Activated naive CD4-positive, alpha-beta T cell treated with anti-CD3 and anti-CD28 coated beads, Interleukin-2, amount 50 U/mL, for 24 hours (primary cell): ENCODE results near the gene ARHGEF28.

Experiments
- H3K27ac Mint-ChIP-seq: one replicate; pipeline ENCODE4 v1.8.0; 2021; ENCODE audit warnings: mild to moderate bottlenecking, mixed read lengths
- H3K27me3 Mint-ChIP-seq: one replicate; pipeline ENCODE4 v1.8.0; 2021; ENCODE audit warnings: mixed read lengths
- H3K36me3 Mint-ChIP-seq: one replicate; pipeline ENCODE4 v1.8.0; 2021; ENCODE audit warnings: mixed read lengths
- H3K4me1 Mint-ChIP-seq: one replicate; pipeline ENCODE4 v1.8.0; 2021; ENCODE audit warnings: mixed read lengths
- H3K4me3 Mint-ChIP-seq: one replicate; pipeline ENCODE4 v1.8.0; 2021; ENCODE audit warnings: mild to moderate bottlenecking, mixed read lengths
- H3K9me3 Mint-ChIP-seq: one replicate; pipeline ENCODE4 v1.8.0; 2021; ENCODE audit warnings: mixed read lengths

ARHGEF28 gene

GRCh38 chr5:73637565-73637964, 11.6 kb downstream of the ARHGEF28 start:
- no peak overlapping the region for H3K27ac Mint-ChIP-seq
- peaks cover 21% of the 10 kb centered on the region for H3K27me3 Mint-ChIP-seq
- H3K36me3 Mint-ChIP-seq: no peaks in the 10 kb centered on the region
- no peaks in the 10 kb centered on the region for H3K9me3 Mint-ChIP-seq
- H3K4me1 Mint-ChIP-seq: no peaks in the 10 kb centered on the region
- no peak overlapping the region for H3K4me3 Mint-ChIP-seq

- Mint-ChIP-seq H3K4me1 (no peaks in the 10 kb centered on the region), H3K27me3 (peaks cover 21% of the 10 kb centered on the region), H3K4me3 (no peak overlapping the region), H3K27ac (no peak overlapping the region), H3K9me3 (no peaks in the 10 kb centered on the region), H3K36me3 (no peaks in the 10 kb centered on the region)
Measured at GRCh38 chr5:73638344-73639095, 12.5 kb downstream of the ARHGEF28 start.

DNA sequence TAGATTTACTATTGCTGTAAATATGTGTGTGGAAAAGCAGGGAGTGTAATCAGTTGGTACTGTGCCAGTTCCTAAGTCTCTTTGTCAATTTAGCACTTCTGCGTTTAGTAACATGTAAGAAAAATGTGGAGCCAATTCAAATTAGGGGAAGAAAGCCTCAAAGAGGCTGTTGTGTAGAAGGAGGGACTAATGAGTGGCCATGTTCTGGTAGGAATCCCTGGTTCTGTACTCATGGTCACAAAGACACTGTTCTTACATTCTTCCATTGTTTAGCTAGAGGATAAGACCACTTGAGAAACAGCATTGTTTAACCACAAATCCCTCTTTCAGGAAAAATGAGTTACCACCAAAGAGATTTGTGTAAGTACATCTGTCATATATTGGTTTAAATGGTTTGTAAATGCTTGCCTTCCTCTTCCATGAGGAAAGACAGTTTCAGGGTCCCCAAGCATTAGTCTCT, 14.9 kb downstream of the ARHGEF28 start:
- Mint-ChIP-seq H3K9me3 (no peaks in the 10 kb centered on the region), H3K36me3 (no peaks in the 10 kb centered on the region), H3K27ac (no peak overlapping the region), H3K4me1 (no peaks in the 10 kb centered on the region), H3K27me3 (peaks cover 20% of the 10 kb centered on the region), H3K4me3 (no peak overlapping the region)

GRCh38 chr5:73641811-73642210, 15.8 kb downstream of the ARHGEF28 start:
- no peaks in the 10 kb centered on the region for H3K9me3 Mint-ChIP-seq
- no peak overlapping the region for H3K4me3 Mint-ChIP-seq
- H3K36me3 Mint-ChIP-seq: no peaks in the 10 kb centered on the region
- H3K27me3 Mint-ChIP-seq: peaks cover 24% of the 10 kb centered on the region
- no peak overlapping the region for H3K27ac Mint-ChIP-seq
- H3K4me1 Mint-ChIP-seq: no peaks in the 10 kb centered on the region

- H3K27me3 Mint-ChIP-seq: peaks cover 21% of the 10 kb centered on the region
- H3K36me3 Mint-ChIP-seq: no peaks in the 10 kb centered on the region
- no peaks in the 10 kb centered on the region for H3K9me3 Mint-ChIP-seq
Measured at GRCh38 chr5:73642344-73642743, 16.3 kb downstream of the ARHGEF28 start.

DNA sequence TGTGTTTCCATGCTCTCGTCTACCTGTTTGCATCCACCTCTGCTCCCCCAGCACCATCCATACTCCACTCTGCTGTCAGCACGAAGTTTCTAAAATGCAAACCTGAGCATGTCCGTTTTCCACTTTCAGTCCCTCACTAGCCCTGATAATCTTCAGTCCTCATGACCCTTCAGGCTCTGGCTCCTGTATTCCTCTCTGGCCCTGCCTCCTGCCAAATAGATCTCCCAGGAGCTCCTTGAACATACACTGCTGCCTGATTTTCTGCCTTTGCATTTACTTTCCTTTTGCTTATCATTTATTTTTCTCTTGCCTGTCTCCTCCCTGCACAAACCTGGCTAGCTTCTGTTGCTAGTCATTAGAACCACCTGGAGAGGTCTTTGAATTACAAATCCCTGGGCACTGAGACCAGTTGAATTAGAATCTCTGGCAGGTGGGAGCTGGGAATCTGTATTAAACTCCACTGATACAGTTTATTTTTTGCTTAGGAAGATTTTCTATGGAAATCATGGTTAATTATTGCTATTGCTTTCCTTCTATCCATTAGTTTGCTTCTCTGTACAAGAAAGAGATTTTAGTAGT, 18.5 kb downstream of the ARHGEF28 start:
- H3K27me3 Mint-ChIP-seq: peaks cover 23% of the 10 kb centered on the region
- H3K4me1 Mint-ChIP-seq: no peaks in the 10 kb centered on the region
- H3K27ac Mint-ChIP-seq: no peak overlapping the region
- H3K9me3 Mint-ChIP-seq: no peaks in the 10 kb centered on the region
- no peak overlapping the region for H3K4me3 Mint-ChIP-seq
- no peaks in the 10 kb centered on the region for H3K36me3 Mint-ChIP-seq

More at GRCh38 chr5:73642344-73642743, 16.3 kb downstream of the ARHGEF28 start:
- Mint-ChIP-seq H3K27ac (no peak overlapping the region), H3K4me3 (no peak overlapping the region), H3K4me1 (no peaks in the 10 kb centered on the region)

DNA sequence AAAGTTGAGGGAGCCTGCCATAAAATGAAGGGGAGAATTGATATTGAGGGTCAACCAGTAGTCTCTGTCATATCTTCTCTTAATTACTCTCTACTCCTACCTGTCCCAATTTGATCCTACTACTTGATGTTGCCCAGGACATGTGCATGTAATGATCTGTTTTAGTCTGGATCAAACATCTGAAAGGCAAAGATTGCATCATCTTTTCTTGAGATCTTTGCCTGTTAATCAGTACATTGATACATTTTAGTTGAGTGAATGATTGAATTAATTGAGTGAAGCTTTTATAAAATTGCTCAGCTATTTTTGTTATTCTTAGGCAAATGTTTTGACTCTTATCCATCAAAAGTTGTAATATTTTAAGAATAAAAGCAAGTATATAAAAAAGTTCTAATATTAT, 21.7 kb downstream of the ARHGEF28 start:
- Mint-ChIP-seq H3K27ac (no peak overlapping the region), H3K4me3 (no peak overlapping the region), H3K9me3 (no peaks in the 10 kb centered on the region), H3K4me1 (no peaks in the 10 kb centered on the region), H3K27me3 (peaks cover 21% of the 10 kb centered on the region), H3K36me3 (no peaks in the 10 kb centered on the region)

DNA sequence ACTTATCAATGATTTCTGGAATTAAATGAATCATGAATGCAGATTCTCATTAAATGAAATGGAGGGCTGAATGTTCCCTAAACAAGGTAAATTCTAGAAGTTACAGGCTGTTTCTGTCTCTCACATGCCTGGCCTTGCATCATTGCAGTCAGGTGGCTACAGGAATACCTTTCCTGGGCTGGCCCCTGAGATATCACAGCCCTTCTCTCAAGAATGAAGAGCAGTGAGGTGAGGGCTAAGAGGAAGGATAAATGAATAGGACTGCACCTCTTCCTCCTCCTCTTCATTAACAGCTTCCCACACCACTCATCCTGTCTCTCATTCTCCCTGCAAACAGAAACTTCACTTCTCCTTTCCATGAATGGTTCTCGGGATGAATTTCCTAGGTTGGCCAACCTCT, 22.5 kb downstream of the ARHGEF28 start:
- no peak overlapping the region for H3K27ac Mint-ChIP-seq
- no peaks in the 10 kb centered on the region for H3K4me1 Mint-ChIP-seq
- no peak overlapping the region for H3K4me3 Mint-ChIP-seq
- H3K27me3 Mint-ChIP-seq: peaks cover 21% of the 10 kb centered on the region
- H3K9me3 Mint-ChIP-seq: no peaks in the 10 kb centered on the region
- no peaks in the 10 kb centered on the region for H3K36me3 Mint-ChIP-seq

DNA sequence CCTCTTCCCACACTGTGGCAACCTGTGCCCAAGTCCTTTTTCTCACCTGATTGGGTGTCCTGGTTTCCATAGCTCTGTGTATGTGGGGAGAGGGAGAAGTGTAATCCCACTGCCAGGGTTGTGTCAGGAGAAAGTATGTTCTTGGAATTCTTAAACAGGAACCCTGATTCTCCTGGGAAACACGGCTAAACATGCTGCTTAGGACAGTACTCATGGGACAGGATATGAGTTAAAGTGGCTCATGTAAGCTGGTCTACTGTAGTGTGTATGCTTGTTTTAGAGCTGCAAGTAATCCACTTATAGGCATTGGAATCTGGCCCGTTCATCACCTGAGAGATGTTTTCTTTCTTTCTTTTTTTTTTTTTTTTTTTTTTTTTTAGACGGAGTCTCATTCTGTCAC, 23.9 kb downstream of the ARHGEF28 start:
- no peaks in the 10 kb centered on the region for H3K4me1 Mint-ChIP-seq
- H3K4me3 Mint-ChIP-seq: no peak overlapping the region
- no peaks in the 10 kb centered on the region for H3K36me3 Mint-ChIP-seq
- H3K9me3 Mint-ChIP-seq: no peaks in the 10 kb centered on the region
- no peak overlapping the region for H3K27ac Mint-ChIP-seq
- H3K27me3 Mint-ChIP-seq: peaks cover 21% of the 10 kb centered on the region

DNA sequence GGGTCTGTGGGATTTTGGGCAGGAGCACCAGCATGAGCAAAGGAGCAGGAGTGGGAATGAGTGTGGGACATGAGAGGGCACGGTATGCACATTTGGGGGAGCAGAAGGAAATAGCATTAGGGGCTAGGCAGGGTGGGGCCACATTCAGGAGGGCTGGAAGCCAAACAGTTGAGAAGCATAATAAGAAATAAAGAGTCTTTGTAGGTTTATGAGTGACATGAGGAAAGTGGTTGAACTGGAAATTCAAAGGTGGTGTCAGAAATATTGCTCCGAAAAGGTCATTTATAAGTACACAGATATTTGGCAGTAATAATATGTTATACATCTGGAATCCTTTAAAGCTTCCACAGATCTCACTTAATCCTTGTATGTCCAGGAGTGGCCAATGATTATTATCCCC, 26.4 kb downstream of the ARHGEF28 start:
- H3K9me3 Mint-ChIP-seq: no peaks in the 10 kb centered on the region
- H3K4me1 Mint-ChIP-seq: no peaks in the 10 kb centered on the region
- no peaks in the 10 kb centered on the region for H3K36me3 Mint-ChIP-seq
- H3K27me3 Mint-ChIP-seq: peaks cover 14% of the 10 kb centered on the region
- H3K27ac Mint-ChIP-seq: no peak overlapping the region
- no peak overlapping the region for H3K4me3 Mint-ChIP-seq

- H3K27ac Mint-ChIP-seq: no peak overlapping the region
- peaks cover 6% of the 10 kb centered on the region for H3K27me3 Mint-ChIP-seq
- no peak overlapping the region for H3K4me3 Mint-ChIP-seq
- no peaks in the 10 kb centered on the region for H3K9me3 Mint-ChIP-seq
- H3K4me1 Mint-ChIP-seq: no peaks in the 10 kb centered on the region
- H3K36me3 Mint-ChIP-seq: no peaks in the 10 kb centered on the region
Measured at GRCh38 chr5:73654171-73654811, 28.3 kb downstream of the ARHGEF28 start.

GRCh38 chr5:73654819-73655318, 28.9 kb downstream of the ARHGEF28 start:
- Mint-ChIP-seq H3K9me3 (no peaks in the 10 kb centered on the region), H3K27me3 (peaks cover 4% of the 10 kb centered on the region), H3K4me3 (no peak overlapping the region), H3K36me3 (no peaks in the 10 kb centered on the region), H3K4me1 (no peaks in the 10 kb centered on the region), H3K27ac (no peak overlapping the region)

DNA sequence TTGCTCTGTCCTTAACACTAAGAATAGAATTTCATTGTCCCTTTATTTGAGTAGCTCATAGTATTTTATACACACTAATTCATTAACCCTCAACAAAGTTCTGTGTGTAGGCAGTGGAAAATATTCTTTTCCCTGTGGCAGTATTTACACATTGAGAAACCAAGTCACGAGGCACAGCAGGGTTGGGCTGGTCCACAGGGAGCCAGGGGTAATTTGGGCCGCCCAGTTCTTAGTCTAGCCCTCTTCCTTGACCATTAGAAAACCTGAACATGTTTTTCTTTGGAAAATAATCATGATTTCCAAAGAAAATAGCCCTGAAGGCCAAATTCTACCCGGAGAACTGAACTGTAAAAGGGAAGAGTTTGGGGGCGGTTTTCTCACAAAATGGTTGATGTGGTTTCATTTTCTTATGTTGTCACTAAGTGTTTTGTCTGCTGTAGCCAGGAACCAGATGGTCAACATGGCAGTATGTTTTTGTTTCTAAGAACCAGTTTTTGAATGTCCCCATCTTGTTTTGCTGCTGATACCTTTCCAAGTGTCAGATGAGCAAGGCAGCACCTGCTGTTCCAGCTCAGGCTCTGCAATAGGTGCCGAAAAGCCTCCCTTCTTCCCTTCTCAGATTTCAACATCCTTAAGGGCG, 29.6 kb downstream of the ARHGEF28 start:
- H3K27me3 Mint-ChIP-seq: peaks cover 4% of the 10 kb centered on the region
- H3K9me3 Mint-ChIP-seq: no peaks in the 10 kb centered on the region
- no peaks in the 10 kb centered on the region for H3K36me3 Mint-ChIP-seq
- no peak overlapping the region for H3K4me3 Mint-ChIP-seq
- no peaks in the 10 kb centered on the region for H3K4me1 Mint-ChIP-seq
- no peak overlapping the region for H3K27ac Mint-ChIP-seq

- H3K4me1 Mint-ChIP-seq: no peaks in the 10 kb centered on the region
- H3K27me3 Mint-ChIP-seq: peaks cover 16% of the 10 kb centered on the region
- H3K4me3 Mint-ChIP-seq: no peak overlapping the region
- H3K36me3 Mint-ChIP-seq: no peaks in the 10 kb centered on the region
- no peak overlapping the region for H3K27ac Mint-ChIP-seq
- H3K9me3 Mint-ChIP-seq: no peaks in the 10 kb centered on the region
Measured at GRCh38 chr5:73661753-73662152, 35.8 kb downstream of the ARHGEF28 start.

- Mint-ChIP-seq H3K36me3 (no peaks in the 10 kb centered on the region), H3K4me3 (no peak overlapping the region), H3K4me1 (no peaks in the 10 kb centered on the region), H3K27ac (no peak overlapping the region), H3K27me3 (peaks cover 19% of the 10 kb centered on the region), H3K9me3 (no peaks in the 10 kb centered on the region)
Measured at GRCh38 chr5:73663161-73663859, 37.3 kb downstream of the ARHGEF28 start.
